GM08714 (cell line): Measurements from ENCODE around the gene BAK1.
"Not testable (repeated sequence)": the region's sequence is repeated elsewhere in the genome, so short reads cannot be mapped to it uniquely, and the experiment has no call there.

ENCODE experiments used
- H3K4me3 ChIP-seq: fragments of 200-500 bp; sonication (Bioruptor generic); 2 replicates; pipeline ENCODE4 v1.5.1; 2014; ENCODE audit warnings: mild to moderate bottlenecking, low read length, inconsistent platforms
- ZNF274 ChIP-seq: IDR thresholded peaks from 2 replicates; pipeline ENCODE4 v1.6.1; 2012; ENCODE audit warnings: mild to moderate bottlenecking, low read depth, low read length

Gene BAK1

GRCh38 chr6:33597551-33598322, 17.7 kb upstream of the BAK1 start:
- TF ChIP-seq ZNF274: no peak
- no peak overlapping the region for H3K4me3 ChIP-seq

- not testable (repeated sequence) for H3K4me3 ChIP-seq
These were observed 16.8 kb upstream of the BAK1 start for GRCh38 chr6:33596894-33597293.

- no peak for TF ChIP-seq ZNF274
- H3K4me3 ChIP-seq: no peak overlapping the region
These were observed 15.1 kb upstream of the BAK1 start for GRCh38 chr6:33595001-33595846.

GRCh38 chr6:33593414-33593727, 13.3 kb upstream of the BAK1 start:
- H3K4me3 ChIP-seq: no peak overlapping the region; the same call in 1 of the 2 replicates
- no peak for TF ChIP-seq ZNF274

- no peak overlapping the region; the same call in 1 of the 2 replicates for H3K4me3 ChIP-seq
- TF ChIP-seq ZNF274: no peak
These were observed 12.7 kb upstream of the BAK1 start for GRCh38 chr6:33592595-33593413.

GRCh38 chr6:33592280-33592594, 12.2 kb upstream of the BAK1 start:
- no peak for TF ChIP-seq ZNF274
- no peak overlapping the region for H3K4me3 ChIP-seq

- H3K4me3 ChIP-seq: no peak overlapping the region
- TF ChIP-seq ZNF274: no peak
These were observed 11.5 kb upstream of the BAK1 start for GRCh38 chr6:33591424-33592032.

GRCh38 chr6:33590531-33591198, 10.6 kb upstream of the BAK1 start:
- H3K4me3 ChIP-seq: no peak overlapping the region
- TF ChIP-seq ZNF274: no peak

GRCh38 chr6:33589731-33590530, 9.9 kb upstream of the BAK1 start:
- TF ChIP-seq ZNF274: no peak
- no peak overlapping the region for H3K4me3 ChIP-seq

GRCh38 chr6:33589392-33589730, 9.3 kb upstream of the BAK1 start:
- no peak overlapping the region for H3K4me3 ChIP-seq
- TF ChIP-seq ZNF274: no peak

- no peak for TF ChIP-seq ZNF274
- H3K4me3 ChIP-seq: no peak overlapping the region
These were observed 8.8 kb upstream of the BAK1 start for GRCh38 chr6:33588894-33589293.

GRCh38 chr6:33587529-33587928, 7.5 kb upstream of the BAK1 start:
- TF ChIP-seq ZNF274: no peak
- no peak overlapping the region for H3K4me3 ChIP-seq

GRCh38 chr6:33586108-33586640, 6.1 kb upstream of the BAK1 start:
- no peak overlapping the region for H3K4me3 ChIP-seq
- no peak for TF ChIP-seq ZNF274
